ENCODE results near the gene DCPS.
A peak's percentile ranks its signal among the peaks of the same experiment; 100 is the strongest.

Gene DCPS

DNA sequence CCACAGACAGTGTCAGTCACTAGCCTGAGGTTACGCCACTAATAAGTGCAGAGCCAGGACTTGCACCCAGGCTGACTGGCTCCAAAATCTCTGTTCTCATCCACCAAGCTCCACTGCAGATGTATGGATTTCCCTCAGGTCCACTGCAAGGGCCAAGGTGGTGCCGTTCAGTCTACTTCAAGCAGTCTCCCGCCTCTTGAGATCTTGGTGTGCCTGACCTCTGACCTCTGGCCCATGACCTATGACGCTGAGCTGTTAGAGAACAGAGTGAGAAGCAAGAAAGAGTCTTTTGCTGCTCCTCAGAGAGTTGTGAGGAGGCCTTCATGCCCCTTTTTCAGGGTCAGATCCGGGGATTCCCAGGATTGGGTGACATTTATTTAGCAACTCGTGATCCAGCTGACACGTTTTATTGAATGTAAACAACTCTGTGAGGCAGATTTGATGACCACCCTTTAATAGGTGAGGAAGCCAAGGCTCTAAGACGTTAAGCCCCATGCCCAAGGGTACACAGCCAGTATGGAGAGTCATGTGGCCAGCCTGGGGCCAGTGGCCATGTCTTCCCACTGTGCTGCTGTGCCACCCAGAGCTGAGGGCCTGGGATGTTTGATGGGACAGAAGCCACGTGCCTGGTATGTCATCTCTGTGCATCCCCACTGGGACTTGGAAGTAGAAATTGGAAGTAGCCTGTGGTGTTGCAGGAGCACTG is 25.2 kb downstream of the DCPS start:
- peak; percentile 65 for DNase-seq
- peaks cover 36% of the 10 kb centered on the region for H3K36me3 Mint-ChIP-seq (ENCODE audit: low read depth)
- TF ChIP-seq, protein P1, sequence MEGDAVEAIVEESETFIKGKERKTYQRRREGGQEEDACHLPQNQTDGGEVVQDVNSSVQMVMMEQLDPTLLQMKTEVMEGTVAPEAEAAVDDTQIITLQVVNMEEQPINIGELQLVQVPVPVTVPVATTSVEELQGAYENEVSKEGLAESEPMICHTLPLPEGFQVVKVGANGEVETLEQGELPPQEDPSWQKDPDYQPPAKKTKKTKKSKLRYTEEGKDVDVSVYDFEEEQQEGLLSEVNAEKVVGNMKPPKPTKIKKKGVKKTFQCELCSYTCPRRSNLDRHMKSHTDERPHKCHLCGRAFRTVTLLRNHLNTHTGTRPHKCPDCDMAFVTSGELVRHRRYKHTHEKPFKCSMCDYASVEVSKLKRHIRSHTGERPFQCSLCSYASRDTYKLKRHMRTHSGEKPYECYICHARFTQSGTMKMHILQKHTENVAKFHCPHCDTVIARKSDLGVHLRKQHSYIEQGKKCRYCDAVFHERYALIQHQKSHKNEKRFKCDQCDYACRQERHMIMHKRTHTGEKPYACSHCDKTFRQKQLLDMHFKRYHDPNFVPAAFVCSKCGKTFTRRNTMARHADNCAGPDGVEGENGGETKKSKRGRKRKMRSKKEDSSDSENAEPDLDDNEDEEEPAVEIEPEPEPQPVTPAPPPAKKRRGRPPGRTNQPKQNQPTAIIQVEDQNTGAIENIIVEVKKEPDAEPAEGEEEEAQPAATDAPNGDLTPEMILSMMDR (IDR thresholded peaks at IDR 0.05) = no peak
- no peaks in the 10 kb centered on the region for H3K9me3 Mint-ChIP-seq
- H3K4me3 Mint-ChIP-seq = peak overlapping the region; percentile 41
- peak overlapping the region; percentile 99 for H3K27ac Mint-ChIP-seq
- H3K27me3 Mint-ChIP-seq (ENCODE audit: low read depth, poor library complexity) = peaks cover 5% of the 10 kb centered on the region
- H3K4me1 Mint-ChIP-seq = peaks cover 71% of the 10 kb centered on the region

DNA sequence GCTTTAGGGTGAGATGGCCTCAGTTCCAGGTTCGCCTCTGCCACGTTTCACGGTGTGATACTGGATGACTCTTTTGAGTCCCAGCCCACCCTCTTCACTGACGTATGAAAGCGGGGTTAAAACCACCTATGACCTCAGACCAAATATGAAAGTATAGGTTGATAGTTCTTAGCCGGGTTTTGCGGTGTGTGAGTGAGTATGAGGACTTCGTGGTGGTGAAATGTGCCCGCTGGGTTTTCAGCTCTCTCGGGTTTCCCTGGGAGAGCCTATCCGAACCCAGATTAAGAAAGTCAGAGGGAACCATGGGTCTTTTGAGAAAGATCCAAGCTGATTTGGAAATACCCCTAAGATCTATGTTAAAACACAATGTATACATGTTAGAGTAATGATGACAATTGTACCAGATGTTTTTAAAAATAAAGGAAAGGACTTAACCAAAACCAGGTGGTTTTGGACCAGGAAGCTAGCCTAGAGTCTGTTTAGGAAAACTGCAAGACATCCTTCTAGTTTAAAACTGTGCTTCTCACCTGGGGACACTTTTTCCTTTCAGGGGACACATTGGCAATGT is 25.9 kb downstream of the DCPS start:
- Mint-ChIP-seq H3K27ac (peak overlapping the region; percentile 99), H3K4me1 (peaks cover 68% of the 10 kb centered on the region), H3K9me3 (no peaks in the 10 kb centered on the region), H3K4me3 (no peak overlapping the region), H3K36me3 (ENCODE audit: low read depth) (peaks cover 34% of the 10 kb centered on the region), H3K27me3 (ENCODE audit: low read depth, poor library complexity) (peaks cover 5% of the 10 kb centered on the region)
- TF ChIP-seq, protein P1 (IDR thresholded peaks at IDR 0.05) = no peak
- no peak for DNase-seq

DNA sequence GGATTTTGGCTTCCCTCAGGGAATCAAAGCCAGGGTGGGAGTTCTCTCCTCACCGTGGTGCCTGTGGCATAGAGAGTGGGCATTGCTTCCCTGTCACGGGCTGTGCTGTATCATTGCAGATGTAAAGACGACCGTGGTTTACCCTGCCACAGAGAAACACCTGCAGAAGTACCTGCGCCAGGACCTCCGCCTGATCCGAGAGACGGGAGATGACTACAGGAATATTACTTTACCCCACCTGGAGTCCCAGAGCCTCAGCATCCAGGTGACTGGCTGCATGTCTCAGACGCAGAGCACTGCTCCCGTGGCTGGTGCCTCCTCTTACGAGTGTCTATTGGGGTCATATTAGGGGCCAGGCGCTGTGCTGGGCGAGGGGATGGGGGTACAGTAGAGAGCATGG is 27.4 kb downstream of the DCPS start:
- Mint-ChIP-seq H3K27me3 (ENCODE audit: low read depth, poor library complexity) (peaks cover 8% of the 10 kb centered on the region), H3K4me1 (peaks cover 69% of the 10 kb centered on the region), H3K36me3 (ENCODE audit: low read depth) (peaks cover 35% of the 10 kb centered on the region), H3K9me3 (no peaks in the 10 kb centered on the region), H3K4me3 (no peak overlapping the region), H3K27ac (peak overlapping the region; percentile 35)
- no peak for DNase-seq
- TF ChIP-seq, protein P1 (IDR thresholded peaks at IDR 0.05) = no peak

DNA sequence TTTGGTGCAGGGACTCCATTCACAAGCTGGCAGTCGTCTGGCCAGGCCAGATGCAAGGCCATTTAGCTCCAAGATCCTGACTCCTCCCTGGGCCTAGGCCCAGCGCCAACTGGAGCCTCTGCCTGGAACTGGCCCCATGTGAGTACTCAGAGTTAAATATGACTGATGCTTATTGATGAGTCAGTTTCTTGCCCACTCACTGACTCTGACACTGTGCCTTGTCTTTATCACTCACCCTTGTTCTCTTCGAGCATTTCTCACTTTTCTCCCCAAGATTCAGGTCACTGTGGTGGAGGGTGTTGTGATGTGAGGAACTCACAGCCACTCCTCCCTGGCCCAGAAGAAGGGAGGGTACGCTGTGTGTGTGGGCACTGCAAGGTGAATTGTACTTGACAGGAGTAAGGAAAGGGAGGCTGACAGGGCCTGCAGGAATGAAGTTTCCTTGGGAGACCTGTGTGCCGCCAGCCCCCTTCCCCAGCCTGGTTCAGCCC is 28.4 kb downstream of the DCPS start:
- no peak overlapping the region for H3K4me3 Mint-ChIP-seq
- H3K27me3 Mint-ChIP-seq (ENCODE audit: low read depth, poor library complexity) = peaks cover 8% of the 10 kb centered on the region
- TF ChIP-seq, protein P1 (IDR thresholded peaks at IDR 0.05) = no peak
- peaks cover 74% of the 10 kb centered on the region for H3K4me1 Mint-ChIP-seq
- peaks cover 32% of the 10 kb centered on the region for H3K36me3 Mint-ChIP-seq (ENCODE audit: low read depth)
- H3K9me3 Mint-ChIP-seq = no peaks in the 10 kb centered on the region
- no peak for DNase-seq
- H3K27ac Mint-ChIP-seq = no peak overlapping the region

DNA sequence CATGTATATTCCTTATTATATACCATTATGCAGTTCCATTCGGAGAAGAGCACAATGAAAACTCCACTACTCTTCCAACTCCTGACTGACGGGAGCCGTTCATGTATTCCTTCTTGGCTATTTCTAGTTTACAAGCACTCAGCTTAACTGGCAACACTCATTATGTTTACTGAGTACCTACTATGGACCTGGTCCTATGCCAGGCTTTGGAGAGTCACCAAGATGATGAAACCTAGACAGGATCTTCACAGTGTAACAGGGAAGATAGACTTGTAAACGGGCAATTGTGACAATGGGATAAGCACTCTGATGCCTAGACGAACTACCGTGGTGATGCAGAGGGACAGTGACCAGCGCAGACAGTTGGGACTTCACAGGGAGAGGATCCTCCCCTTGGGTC is 29.3 kb downstream of the DCPS start:
- H3K36me3 Mint-ChIP-seq (ENCODE audit: low read depth) = peaks cover 32% of the 10 kb centered on the region
- no peak for DNase-seq
- peak overlapping the region; percentile 26 for H3K27ac Mint-ChIP-seq
- H3K9me3 Mint-ChIP-seq = no peaks in the 10 kb centered on the region
- peaks cover 3% of the 10 kb centered on the region for H3K27me3 Mint-ChIP-seq (ENCODE audit: low read depth, poor library complexity)
- H3K4me1 Mint-ChIP-seq = peaks cover 74% of the 10 kb centered on the region
- TF ChIP-seq, protein P1 (IDR thresholded peaks at IDR 0.05) = no peak
- no peak overlapping the region for H3K4me3 Mint-ChIP-seq
